Erythroblast (primary cell): ENCODE measurements around the gene TMEM94.

Source experiments
- GATA1 ChIP-seq: IDR thresholded peaks from 2 replicates; pipeline ENCODE4 v1.6.1; 2011; ENCODE audit warnings: low read depth, mild to moderate bottlenecking, control low read depth, low read length, moderate library complexity
- POLR2A ChIP-seq: IDR thresholded peaks from 2 replicates; pipeline ENCODE4 v1.6.1; 2011; ENCODE audit warnings: mild to moderate bottlenecking, low read length

- TF ChIP-seq POLR2A = no peak
- no peak for TF ChIP-seq GATA1
Measured at GRCh38 chr17:75447951-75448856, 8.2 kb upstream of the TMEM94 start.
